ENCODE measurements around the gene C1orf115. TPM values are rescaled to one million over a fixed set of nuclear protein-coding genes. Genes with fewer than 3 reads are reported as not detected.

The C1orf115 gene
- polyA plus RNA-seq, 3 donors, result 0.47 to 3.1 (median 1.9) TPM

DNA sequence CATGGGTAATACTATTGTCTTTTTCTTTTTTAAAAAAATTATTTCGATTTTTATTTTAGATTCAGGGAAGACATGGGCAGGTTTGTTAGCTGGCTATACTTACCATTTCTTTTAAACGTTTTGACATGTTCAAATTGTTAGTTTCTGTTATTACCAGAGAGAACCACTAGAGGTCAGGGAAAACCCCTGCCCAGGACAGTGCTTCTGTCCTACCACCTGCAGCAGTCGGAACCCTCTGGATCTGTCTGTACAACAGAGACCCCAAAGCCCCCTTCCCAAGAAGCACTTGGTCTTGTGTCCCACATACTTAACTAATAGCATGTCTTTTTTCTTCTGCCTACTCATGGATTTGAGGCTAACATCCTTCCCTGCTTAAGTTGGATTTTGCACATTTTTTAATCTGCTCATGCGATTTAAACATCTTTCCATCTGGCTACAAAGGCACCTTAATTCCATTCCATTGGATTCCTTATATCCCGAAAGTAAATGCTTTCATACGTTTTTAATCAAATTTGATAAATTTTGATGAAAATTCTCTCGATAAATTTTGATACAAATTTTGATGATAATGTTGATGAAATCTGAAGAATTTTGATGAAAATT lies 10.0 kb upstream of the C1orf115 start:
- Histone ChIP-seq H3K4me1 (ENCODE audit: control insufficient read depth in 1 of 2, insufficient read depth in 2 of 2, low read length in 2 of 2) (peaks cover 4 to 6% of the 10 kb centered on the region in 2 donors), H3K4me2 (replicated peaks; ENCODE audit: extremely low read depth, low read length, poor library complexity, severe bottlenecking) (no peak overlapping the region), H3K27me3 (ENCODE audit: control insufficient read depth in 2 of 2, insufficient read depth in 2 of 2, low read length in 2 of 2) (no peaks in the 10 kb centered on the region), H3K4me3 (replicated peaks in 1 of 3; ENCODE audit: low read depth in 2 of 3, low read length in 3 of 3) (no peak overlapping the region), H3K9me3 (replicated peaks in 1 of 2; ENCODE audit: control insufficient read depth in 1 of 2, insufficient read depth in 1 of 2, low read length in 2 of 2) (no peaks in the 10 kb centered on the region), H3K27ac (ENCODE audit: low read depth in 1 of 2, low read length in 2 of 2) (no peak overlapping the region), H3K9ac (ENCODE audit: insufficient read depth, low read length, poor library complexity, severe bottlenecking) (no peak overlapping the region), H3K79me2 (ENCODE audit: insufficient read depth, low read length) (no peaks in the 10 kb centered on the region), H4K20me1 (ENCODE audit: insufficient read depth, low read length) (no peaks in the 10 kb centered on the region), H2AFZ (ENCODE audit: insufficient read depth, low read depth, low read length, poor library complexity, severe bottlenecking) (no peak overlapping the region), H3K36me3 (replicated peaks in 1 of 2; ENCODE audit: control insufficient read depth in 1 of 2, insufficient read depth in 2 of 2, low read length in 2 of 2) (no peaks in the 10 kb centered on the region)
- peaks cover 2 to 10% (median 5%) of the 10 kb centered on the region in 3 donors for H3K27me3 Mint-ChIP-seq (ENCODE audit: low read depth in 3 of 3)
- TF ChIP-seq, protein P1, sequence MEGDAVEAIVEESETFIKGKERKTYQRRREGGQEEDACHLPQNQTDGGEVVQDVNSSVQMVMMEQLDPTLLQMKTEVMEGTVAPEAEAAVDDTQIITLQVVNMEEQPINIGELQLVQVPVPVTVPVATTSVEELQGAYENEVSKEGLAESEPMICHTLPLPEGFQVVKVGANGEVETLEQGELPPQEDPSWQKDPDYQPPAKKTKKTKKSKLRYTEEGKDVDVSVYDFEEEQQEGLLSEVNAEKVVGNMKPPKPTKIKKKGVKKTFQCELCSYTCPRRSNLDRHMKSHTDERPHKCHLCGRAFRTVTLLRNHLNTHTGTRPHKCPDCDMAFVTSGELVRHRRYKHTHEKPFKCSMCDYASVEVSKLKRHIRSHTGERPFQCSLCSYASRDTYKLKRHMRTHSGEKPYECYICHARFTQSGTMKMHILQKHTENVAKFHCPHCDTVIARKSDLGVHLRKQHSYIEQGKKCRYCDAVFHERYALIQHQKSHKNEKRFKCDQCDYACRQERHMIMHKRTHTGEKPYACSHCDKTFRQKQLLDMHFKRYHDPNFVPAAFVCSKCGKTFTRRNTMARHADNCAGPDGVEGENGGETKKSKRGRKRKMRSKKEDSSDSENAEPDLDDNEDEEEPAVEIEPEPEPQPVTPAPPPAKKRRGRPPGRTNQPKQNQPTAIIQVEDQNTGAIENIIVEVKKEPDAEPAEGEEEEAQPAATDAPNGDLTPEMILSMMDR (IDR thresholded peaks at IDR 0.05), result peak; percentile 80
- H3K4me1 Mint-ChIP-seq, result peaks cover 11% of the 10 kb centered on the region
- WGBS (ENCODE audit: insufficient coverage), result 0% methylated on average over 1 of the region's 7 CpGs
- H3K9me3 Mint-ChIP-seq, result peaks cover 0 to 4% (median 0%) of the 10 kb centered on the region in 7 donors
- no peak overlapping the region for H3K4me3 Mint-ChIP-seq
- no peaks in the 10 kb centered on the region for H3K36me3 Mint-ChIP-seq
- H3K27ac Mint-ChIP-seq, result peak overlapping the region in 1 of 7 donors; percentile 24
- intact Hi-C loops (cut with micrococcal nuclease), result no loop called here
- DNase-seq, result peak in 2 of 3 donors; percentile 44 to 45

DNA sequence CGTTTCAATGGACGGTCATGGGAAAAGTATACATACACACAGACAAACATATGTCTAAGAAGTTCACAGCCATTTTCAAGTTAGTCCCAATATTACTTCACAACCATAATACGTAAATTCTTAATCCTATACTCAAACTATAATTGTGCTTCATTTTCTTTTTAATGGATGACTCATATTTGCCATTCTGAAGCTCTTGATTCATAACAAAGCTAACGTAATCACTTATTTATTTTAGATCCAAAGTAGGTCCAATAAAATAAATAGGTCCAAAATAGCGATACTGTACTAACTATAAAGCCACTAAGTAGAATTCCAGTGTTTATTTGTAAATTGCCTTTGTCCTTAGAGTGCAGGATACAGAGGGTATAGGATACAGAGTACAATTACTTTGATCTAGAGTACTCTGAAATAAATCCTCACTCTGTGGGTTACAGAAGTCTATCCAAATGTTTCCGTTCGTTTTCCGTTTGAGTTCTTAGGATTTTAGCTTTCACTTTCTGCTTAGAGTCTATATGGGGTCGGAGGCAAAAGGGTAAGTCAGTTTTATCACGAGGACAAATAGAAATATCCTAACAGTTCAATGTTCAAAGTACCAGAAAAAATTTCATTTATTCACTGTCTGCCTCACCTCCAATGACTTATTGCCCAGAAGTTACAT lies 8.8 kb upstream of the C1orf115 start:
- Histone ChIP-seq H3K9me3 (replicated peaks in 1 of 2; ENCODE audit: control insufficient read depth in 1 of 2, insufficient read depth in 1 of 2, low read length in 2 of 2) (no peaks in the 10 kb centered on the region), H2AFZ (ENCODE audit: insufficient read depth, low read depth, low read length, poor library complexity, severe bottlenecking) (peak overlapping the region; percentile 13), H3K4me2 (replicated peaks; ENCODE audit: extremely low read depth, low read length, poor library complexity, severe bottlenecking) (no peak overlapping the region), H3K4me3 (replicated peaks in 1 of 3; ENCODE audit: low read depth in 2 of 3, low read length in 3 of 3) (no peak overlapping the region), H3K36me3 (replicated peaks in 1 of 2; ENCODE audit: control insufficient read depth in 1 of 2, insufficient read depth in 2 of 2, low read length in 2 of 2) (no peaks in the 10 kb centered on the region), H3K27ac (ENCODE audit: low read depth in 1 of 2, low read length in 2 of 2) (no peak overlapping the region), H4K20me1 (ENCODE audit: insufficient read depth, low read length) (no peaks in the 10 kb centered on the region), H3K4me1 (ENCODE audit: control insufficient read depth in 1 of 2, insufficient read depth in 2 of 2, low read length in 2 of 2) (peaks cover 12 to 14% of the 10 kb centered on the region in 2 donors), H3K79me2 (ENCODE audit: insufficient read depth, low read length) (no peaks in the 10 kb centered on the region), H3K27me3 (ENCODE audit: control insufficient read depth in 2 of 2, insufficient read depth in 2 of 2, low read length in 2 of 2) (no peaks in the 10 kb centered on the region), H3K9ac (ENCODE audit: insufficient read depth, low read length, poor library complexity, severe bottlenecking) (no peak overlapping the region)
- Mint-ChIP-seq H3K4me3 (no peak overlapping the region), H3K27me3 (ENCODE audit: low read depth in 3 of 3) (peaks cover 0 to 9% (median 5%) of the 10 kb centered on the region in 3 donors), H3K36me3 (no peaks in the 10 kb centered on the region), H3K27ac (no peak overlapping the region), H3K9me3 (peaks cover 0 to 4% (median 0%) of the 10 kb centered on the region in 7 donors), H3K4me1 (peaks cover 17% of the 10 kb centered on the region)
- intact Hi-C loops (cut with micrococcal nuclease), result no loop called here
- TF ChIP-seq, protein P1 (IDR thresholded peaks at IDR 0.05), result no peak
- 67% methylated on average over 3 of the region's 10 CpGs for WGBS (ENCODE audit: insufficient coverage)
- DNase-seq, result no peak

All from CD14-positive monocyte (primary cell).